ENCODE results near the gene SLC8A3. TPM values are rescaled to one million over a fixed set of nuclear protein-coding genes. Genes with fewer than 3 reads are reported as not detected.

The SLC8A3 gene
- total RNA-seq, 1 experiment from 2014 or later: not detected

DNA sequence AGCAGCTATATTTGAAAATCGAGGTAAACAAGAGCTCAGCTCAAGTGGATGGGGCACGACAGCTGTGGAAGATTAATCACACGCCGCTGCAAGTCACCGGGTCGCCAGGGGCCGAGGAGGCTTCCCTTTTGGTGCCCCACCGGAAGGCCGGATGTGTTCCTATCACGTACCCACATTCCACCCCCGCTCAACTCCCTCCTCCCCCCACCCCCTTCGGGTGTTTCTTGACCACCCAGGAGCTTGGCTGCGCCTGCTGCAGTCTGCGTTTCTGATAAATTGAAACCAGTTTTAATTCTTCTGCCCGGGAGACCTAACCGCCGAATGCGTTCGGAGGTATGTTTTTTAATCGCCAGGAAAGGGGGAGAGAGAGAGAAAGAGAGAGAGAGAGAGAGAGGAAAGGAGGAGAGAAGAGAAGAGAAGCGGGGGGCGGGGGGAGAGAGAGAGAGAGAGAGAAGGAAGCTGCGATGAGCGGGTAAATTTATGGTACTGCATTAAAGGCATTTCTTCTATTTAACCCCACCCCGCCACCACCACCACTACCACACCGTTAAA is 1.8 kb downstream of the SLC8A3 start:
- ChIA-PET CTCF (no interaction called here), RAD21 (ENCODE audit: low non-redundant PET in 1 of 2, low total read pairs in 2 of 2, uncharacterized antibody in 2 of 2, unreplicated experiment in 2 of 2) (no interaction called here), POLR2A (no interaction called here)
- H3K27ac ChIP-seq (ENCODE audit: low read depth, low read length): no peak overlapping the region
- H3K4me3 ChIP-seq (replicated peaks in 1 of 2; ENCODE audit: low read depth in 1 of 2, low read length in 2 of 2): no peak overlapping the region
- no peaks in the 10 kb centered on the region for H3K79me2 ChIP-seq (ENCODE audit: insufficient read depth, low read length)
- no peaks in the 10 kb centered on the region for H3K9me3 ChIP-seq (ENCODE audit: control insufficient read depth in 1 of 2, insufficient read depth in 1 of 2, low read depth in 1 of 2, low read length in 2 of 2)
- H4K20me1 ChIP-seq (ENCODE audit: insufficient read depth): no peaks in the 10 kb centered on the region
- H3K36me3 ChIP-seq (ENCODE audit: control insufficient read depth in 1 of 2, insufficient read depth in 2 of 2, low read length in 2 of 2): no peaks in the 10 kb centered on the region
- no peak overlapping the region for H2AFZ ChIP-seq (ENCODE audit: low read depth, low read length, poor library complexity, severe bottlenecking)
- intact Hi-C loops (cut with micrococcal nuclease): no loop called here
- no TSS peak for BruUV-seq (replicated peaks)
- DNase-seq (ENCODE audit: low read depth, low spot score): no peak
- peaks cover 35% of the 10 kb centered on the region for H3K27me3 ChIP-seq (ENCODE audit: insufficient read depth, low read length)
- H3K9ac ChIP-seq (ENCODE audit: low read length): no peak overlapping the region
- H3K4me2 ChIP-seq (ENCODE audit: low read length): no peak overlapping the region
- H3K4me1 ChIP-seq (ENCODE audit: control insufficient read depth in 1 of 2, insufficient read depth in 2 of 2, low read length in 2 of 2): no peaks in the 10 kb centered on the region
- H3K9me2 ChIP-seq (ENCODE audit: insufficient read depth): no peaks in the 10 kb centered on the region; the same call in 1 of the 2 replicates
- TF ChIP-seq, protein P1, sequence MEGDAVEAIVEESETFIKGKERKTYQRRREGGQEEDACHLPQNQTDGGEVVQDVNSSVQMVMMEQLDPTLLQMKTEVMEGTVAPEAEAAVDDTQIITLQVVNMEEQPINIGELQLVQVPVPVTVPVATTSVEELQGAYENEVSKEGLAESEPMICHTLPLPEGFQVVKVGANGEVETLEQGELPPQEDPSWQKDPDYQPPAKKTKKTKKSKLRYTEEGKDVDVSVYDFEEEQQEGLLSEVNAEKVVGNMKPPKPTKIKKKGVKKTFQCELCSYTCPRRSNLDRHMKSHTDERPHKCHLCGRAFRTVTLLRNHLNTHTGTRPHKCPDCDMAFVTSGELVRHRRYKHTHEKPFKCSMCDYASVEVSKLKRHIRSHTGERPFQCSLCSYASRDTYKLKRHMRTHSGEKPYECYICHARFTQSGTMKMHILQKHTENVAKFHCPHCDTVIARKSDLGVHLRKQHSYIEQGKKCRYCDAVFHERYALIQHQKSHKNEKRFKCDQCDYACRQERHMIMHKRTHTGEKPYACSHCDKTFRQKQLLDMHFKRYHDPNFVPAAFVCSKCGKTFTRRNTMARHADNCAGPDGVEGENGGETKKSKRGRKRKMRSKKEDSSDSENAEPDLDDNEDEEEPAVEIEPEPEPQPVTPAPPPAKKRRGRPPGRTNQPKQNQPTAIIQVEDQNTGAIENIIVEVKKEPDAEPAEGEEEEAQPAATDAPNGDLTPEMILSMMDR (IDR thresholded peaks at IDR 0.05 in 2 of 3, conservative IDR thresholded peaks at IDR 0.05 in 1 of 3; ENCODE audit: borderline replicate concordance in 1 of 3, insufficient read depth in 1 of 3, low read depth in 2 of 3, low read length in 2 of 3): no peak
- TF ChIP-seq YY1 (IDR thresholded peaks at IDR 0.05; ENCODE audit: extremely low read depth, insufficient replicate concordance, low read depth, low read length) (no peak), EZH2 (IDR thresholded peaks at IDR 0.05) (no peak), FOSL1 (IDR thresholded peaks at IDR 0.05; ENCODE audit: low read depth) (no peak), ZFX (IDR thresholded peaks at IDR 0.05) (no peak), JUND (IDR thresholded peaks at IDR 0.05) (no peak), RAD21 (IDR thresholded peaks at IDR 0.05; ENCODE audit: low read depth) (no peak)
- TF ChIP-seq, protein P2, sequence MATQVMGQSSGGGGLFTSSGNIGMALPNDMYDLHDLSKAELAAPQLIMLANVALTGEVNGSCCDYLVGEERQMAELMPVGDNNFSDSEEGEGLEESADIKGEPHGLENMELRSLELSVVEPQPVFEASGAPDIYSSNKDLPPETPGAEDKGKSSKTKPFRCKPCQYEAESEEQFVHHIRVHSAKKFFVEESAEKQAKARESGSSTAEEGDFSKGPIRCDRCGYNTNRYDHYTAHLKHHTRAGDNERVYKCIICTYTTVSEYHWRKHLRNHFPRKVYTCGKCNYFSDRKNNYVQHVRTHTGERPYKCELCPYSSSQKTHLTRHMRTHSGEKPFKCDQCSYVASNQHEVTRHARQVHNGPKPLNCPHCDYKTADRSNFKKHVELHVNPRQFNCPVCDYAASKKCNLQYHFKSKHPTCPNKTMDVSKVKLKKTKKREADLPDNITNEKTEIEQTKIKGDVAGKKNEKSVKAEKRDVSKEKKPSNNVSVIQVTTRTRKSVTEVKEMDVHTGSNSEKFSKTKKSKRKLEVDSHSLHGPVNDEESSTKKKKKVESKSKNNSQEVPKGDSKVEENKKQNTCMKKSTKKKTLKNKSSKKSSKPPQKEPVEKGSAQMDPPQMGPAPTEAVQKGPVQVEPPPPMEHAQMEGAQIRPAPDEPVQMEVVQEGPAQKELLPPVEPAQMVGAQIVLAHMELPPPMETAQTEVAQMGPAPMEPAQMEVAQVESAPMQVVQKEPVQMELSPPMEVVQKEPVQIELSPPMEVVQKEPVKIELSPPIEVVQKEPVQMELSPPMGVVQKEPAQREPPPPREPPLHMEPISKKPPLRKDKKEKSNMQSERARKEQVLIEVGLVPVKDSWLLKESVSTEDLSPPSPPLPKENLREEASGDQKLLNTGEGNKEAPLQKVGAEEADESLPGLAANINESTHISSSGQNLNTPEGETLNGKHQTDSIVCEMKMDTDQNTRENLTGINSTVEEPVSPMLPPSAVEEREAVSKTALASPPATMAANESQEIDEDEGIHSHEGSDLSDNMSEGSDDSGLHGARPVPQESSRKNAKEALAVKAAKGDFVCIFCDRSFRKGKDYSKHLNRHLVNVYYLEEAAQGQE (IDR thresholded peaks at IDR 0.05; ENCODE audit: low read depth): no peak
- TF ChIP-seq, protein P3, sequence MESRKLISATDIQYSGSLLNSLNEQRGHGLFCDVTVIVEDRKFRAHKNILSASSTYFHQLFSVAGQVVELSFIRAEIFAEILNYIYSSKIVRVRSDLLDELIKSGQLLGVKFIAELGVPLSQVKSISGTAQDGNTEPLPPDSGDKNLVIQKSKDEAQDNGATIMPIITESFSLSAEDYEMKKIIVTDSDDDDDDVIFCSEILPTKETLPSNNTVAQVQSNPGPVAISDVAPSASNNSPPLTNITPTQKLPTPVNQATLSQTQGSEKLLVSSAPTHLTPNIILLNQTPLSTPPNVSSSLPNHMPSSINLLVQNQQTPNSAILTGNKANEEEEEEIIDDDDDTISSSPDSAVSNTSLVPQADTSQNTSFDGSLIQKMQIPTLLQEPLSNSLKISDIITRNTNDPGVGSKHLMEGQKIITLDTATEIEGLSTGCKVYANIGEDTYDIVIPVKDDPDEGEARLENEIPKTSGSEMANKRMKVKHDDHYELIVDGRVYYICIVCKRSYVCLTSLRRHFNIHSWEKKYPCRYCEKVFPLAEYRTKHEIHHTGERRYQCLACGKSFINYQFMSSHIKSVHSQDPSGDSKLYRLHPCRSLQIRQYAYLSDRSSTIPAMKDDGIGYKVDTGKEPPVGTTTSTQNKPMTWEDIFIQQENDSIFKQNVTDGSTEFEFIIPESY (IDR thresholded peaks at IDR 0.05; ENCODE audit: extremely low read depth, insufficient replicate concordance, low read length): no peak
- ATAC-seq: no peak
